Smooth muscle cell (in vitro differentiated cells): ENCODE data around the gene ID4. TPM values are rescaled to one million over a fixed set of nuclear protein-coding genes. Genes with fewer than 3 reads are reported as not detected.

Experiments
- DNase-seq: peaks from one replicate; lab custom pipeline; 2025; ENCODE audit not compliant: unreplicated experiment; lab: John Stamatoyannopoulos, UW
- H2AFZ ChIP-seq: fragments of 200-600 bp; sonication (generic); 2 replicates; pipeline ENCODE4 v1.6.0; 2016; ENCODE audit warnings: antibody characterized with exemption, low read depth, mild to moderate bottlenecking
- H3F3A ChIP-seq: fragments of 200-600 bp; sonication (generic); 2 replicates; pipeline ENCODE4 v1.6.0; 2017; ENCODE audit warnings: antibody characterized with exemption, low read depth
- H3K27ac ChIP-seq: fragments of 200-600 bp; sonication (generic); 2 replicates; pipeline ENCODE4 v1.5.1; 2016; ENCODE audit warnings: low read depth, mild to moderate bottlenecking
- H3K27me3 ChIP-seq: fragments of 200-600 bp; sonication (generic); 2 replicates; pipeline ENCODE4 v1.6.1; 2016; ENCODE audit warnings: low read depth, mild to moderate bottlenecking
- H3K36me3 ChIP-seq: fragments of 200-600 bp; sonication (generic); 2 replicates; pipeline ENCODE4 v1.5.1; 2016; ENCODE audit warnings: low read depth
- H3K4me1 ChIP-seq: fragments of 200-600 bp; sonication (generic); 2 replicates; pipeline ENCODE4 v1.5.1; 2016; ENCODE audit warnings: low read depth
- H3K4me2 ChIP-seq: fragments of 200-600 bp; sonication (generic); 2 replicates; pipeline ENCODE4 v1.6.0; 2016; ENCODE audit warnings: mild to moderate bottlenecking
- H3K4me3 ChIP-seq: fragments of 200-600 bp; sonication (generic); 2 replicates; pipeline ENCODE4 v1.5.1; 2016; ENCODE audit warnings: mild to moderate bottlenecking
- H3K79me2 ChIP-seq: fragments of 200-600 bp; sonication (generic); 2 replicates; pipeline ENCODE4 v1.6.0; 2016; ENCODE audit warnings: low read depth, mild to moderate bottlenecking
- H3K9ac ChIP-seq: fragments of 200-600 bp; sonication (generic); 2 replicates; pipeline ENCODE4 v1.6.0; 2016; ENCODE audit warnings: low read depth
- H3K9me3 ChIP-seq: fragments of 200-600 bp; sonication (generic); replicated peaks from 2 replicates; pipeline ENCODE4 v1.5.1; 2016; ENCODE audit warnings: low read depth
- H4K20me1 ChIP-seq: fragments of 200-600 bp; sonication (generic); 2 replicates; pipeline ENCODE4 v1.6.0; 2016; ENCODE audit warnings: low read depth
- WGBS: methylation state at CpG from one replicate; pipeline ENCODE4 v1.1.7; 2016; ENCODE audit warnings: low lambda C conversion rate; 5-methylcytosine and 5-hydroxymethylcytosine counted together
- polyA plus RNA-seq: library from polyadenylated mRNA; unstranded; fragments of >200 nt; fragmentation: Nextera tagmentation; extraction: Ambion mirVana; gene quantifications from 2 replicates; pipeline ENCODE4 v1.2.1, GENCODE V29; 2016
- total RNA-seq: library from RNA; depleted of rRNA; stranded (reverse); fragments of >200 nt; gene quantifications from 2 replicates; pipeline ENCODE4 v1.2.3, GENCODE V29; 2014
- TF ChIP-seq, protein P1 (sequence below): fragments of 200-600 bp; sonication (generic); IDR thresholded peaks from 2 replicates; pipeline ENCODE4 v1.5.1; 2017; ENCODE audit warnings: borderline replicate concordance, mild to moderate bottlenecking, antibody characterized with exemption; ENCODE audit not compliant: insufficient read depth, poor library complexity, severe bottlenecking

The ID4 gene
- total and polyA plus RNA-seq, 2 experiments from 2014 or later: 123 to 181 TPM

DNA sequence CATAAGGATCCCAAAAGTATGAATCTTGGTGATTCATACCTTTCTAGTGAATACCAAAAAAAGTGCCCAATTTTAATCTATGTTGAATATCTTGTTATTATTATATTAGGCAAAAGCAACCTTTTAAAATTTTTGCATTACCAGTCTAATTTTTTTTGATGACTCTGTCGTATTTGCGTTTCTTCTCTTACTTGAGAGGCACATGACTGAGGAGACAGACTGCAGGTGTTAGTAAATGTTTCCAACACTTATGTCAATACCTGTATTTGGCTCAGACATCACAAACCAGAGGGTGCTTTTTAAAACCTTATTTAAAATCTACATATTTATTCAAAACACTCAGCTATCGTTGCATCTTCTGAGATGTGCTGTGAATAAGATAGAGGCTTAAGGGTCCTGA, 27.1 kb downstream of the ID4 start:
- 93% methylated on average over 3 of the region's 3 CpGs for WGBS

DNA sequence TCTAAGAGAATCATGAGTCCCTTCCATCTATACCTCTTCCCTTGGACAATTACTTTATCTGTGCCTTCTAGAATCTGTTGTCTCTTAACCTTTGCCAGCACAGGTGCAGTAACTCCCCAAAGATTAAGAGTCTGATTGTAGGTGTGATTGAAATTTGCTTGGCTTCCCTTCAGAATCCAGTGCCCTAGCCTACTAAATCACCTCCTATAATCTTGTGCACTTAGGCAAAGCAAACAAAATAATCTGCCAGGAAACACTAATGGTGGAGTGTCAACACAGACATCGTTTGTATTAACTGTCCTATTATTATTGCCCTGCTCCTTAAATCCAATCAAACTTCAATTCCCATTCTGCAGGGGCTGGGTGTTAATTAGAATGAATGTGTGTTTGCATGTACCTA, 28.0 kb downstream of the ID4 start:
- no peak overlapping the region for H3K27ac ChIP-seq
- H2AFZ ChIP-seq: no peak overlapping the region
- H4K20me1 ChIP-seq: no peaks in the 10 kb centered on the region
- no peaks in the 10 kb centered on the region for H3K79me2 ChIP-seq
- no peak overlapping the region for H3K9ac ChIP-seq
- H3K4me2 ChIP-seq: no peak overlapping the region
- H3F3A ChIP-seq: no peaks in the 10 kb centered on the region
- no peaks in the 10 kb centered on the region for H3K9me3 ChIP-seq
- H3K36me3 ChIP-seq: no peaks in the 10 kb centered on the region
- peaks cover 3% of the 10 kb centered on the region for H3K4me1 ChIP-seq
- H3K4me3 ChIP-seq: no peak overlapping the region
- TF ChIP-seq, protein P1, sequence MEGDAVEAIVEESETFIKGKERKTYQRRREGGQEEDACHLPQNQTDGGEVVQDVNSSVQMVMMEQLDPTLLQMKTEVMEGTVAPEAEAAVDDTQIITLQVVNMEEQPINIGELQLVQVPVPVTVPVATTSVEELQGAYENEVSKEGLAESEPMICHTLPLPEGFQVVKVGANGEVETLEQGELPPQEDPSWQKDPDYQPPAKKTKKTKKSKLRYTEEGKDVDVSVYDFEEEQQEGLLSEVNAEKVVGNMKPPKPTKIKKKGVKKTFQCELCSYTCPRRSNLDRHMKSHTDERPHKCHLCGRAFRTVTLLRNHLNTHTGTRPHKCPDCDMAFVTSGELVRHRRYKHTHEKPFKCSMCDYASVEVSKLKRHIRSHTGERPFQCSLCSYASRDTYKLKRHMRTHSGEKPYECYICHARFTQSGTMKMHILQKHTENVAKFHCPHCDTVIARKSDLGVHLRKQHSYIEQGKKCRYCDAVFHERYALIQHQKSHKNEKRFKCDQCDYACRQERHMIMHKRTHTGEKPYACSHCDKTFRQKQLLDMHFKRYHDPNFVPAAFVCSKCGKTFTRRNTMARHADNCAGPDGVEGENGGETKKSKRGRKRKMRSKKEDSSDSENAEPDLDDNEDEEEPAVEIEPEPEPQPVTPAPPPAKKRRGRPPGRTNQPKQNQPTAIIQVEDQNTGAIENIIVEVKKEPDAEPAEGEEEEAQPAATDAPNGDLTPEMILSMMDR: no peak
- WGBS: 44% methylated on average over 1 of the region's 1 CpG
- no peaks in the 10 kb centered on the region for H3K27me3 ChIP-seq
- no peak for DNase-seq

More for the DNA sequence above, 27.1 kb downstream of the ID4 start:
- H3K4me1 ChIP-seq: peaks cover 3% of the 10 kb centered on the region
- no peaks in the 10 kb centered on the region for H3K36me3 ChIP-seq
- H3K9me3 ChIP-seq: no peaks in the 10 kb centered on the region
- H3K4me3 ChIP-seq: no peak overlapping the region
- H3F3A ChIP-seq: no peaks in the 10 kb centered on the region
- no peak overlapping the region for H3K9ac ChIP-seq
- TF ChIP-seq, protein P1: no peak
- H3K27me3 ChIP-seq: no peaks in the 10 kb centered on the region
- no peak overlapping the region for H3K4me2 ChIP-seq
- H2AFZ ChIP-seq: no peak overlapping the region
- no peaks in the 10 kb centered on the region for H3K79me2 ChIP-seq
- no peaks in the 10 kb centered on the region for H4K20me1 ChIP-seq
- H3K27ac ChIP-seq: no peak overlapping the region
- DNase-seq: no peak

DNA sequence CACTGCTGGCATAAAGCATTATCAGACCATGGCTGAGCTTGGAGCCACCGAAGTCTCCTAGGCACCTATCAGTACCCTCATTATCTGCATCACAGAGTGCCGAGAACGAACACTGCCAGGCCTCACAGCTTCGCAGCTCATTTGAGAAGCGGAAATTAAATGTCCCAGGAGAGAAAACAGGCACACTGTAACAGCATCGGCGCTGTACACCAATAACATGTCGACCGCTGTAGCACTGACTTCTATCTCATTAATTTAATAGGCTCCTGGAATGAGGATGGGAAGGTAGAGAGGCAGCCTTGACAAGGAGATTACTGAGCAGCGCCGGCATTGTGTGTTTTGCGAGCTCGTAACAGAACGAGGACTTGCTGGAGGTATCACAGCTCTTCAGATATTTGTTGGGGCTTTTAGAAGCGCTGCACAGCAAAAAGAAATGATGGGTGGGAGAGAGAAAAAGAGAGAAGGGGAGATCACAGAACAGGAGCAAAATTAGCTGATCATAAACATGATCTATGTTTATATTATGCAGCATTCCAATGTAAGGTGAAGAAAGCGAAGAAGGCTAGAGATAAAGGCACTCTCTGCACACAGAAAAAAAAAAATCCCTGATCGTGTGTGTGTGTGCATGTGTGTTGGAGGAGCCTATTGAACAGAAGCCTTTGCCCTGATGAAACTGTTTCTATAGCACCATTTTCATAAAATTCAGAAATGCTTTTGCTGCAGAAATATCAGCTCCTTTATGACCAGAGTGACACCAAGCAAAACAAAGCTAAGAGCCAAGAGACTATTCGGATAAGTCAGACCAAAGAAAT, 29.2 kb downstream of the ID4 start:
- no peaks in the 10 kb centered on the region for H3K9me3 ChIP-seq
- peaks cover 3% of the 10 kb centered on the region for H3K4me1 ChIP-seq
- no peak overlapping the region for H3K4me3 ChIP-seq
- H4K20me1 ChIP-seq: no peaks in the 10 kb centered on the region
- peak overlapping the region; percentile 31 for H3K27ac ChIP-seq
- TF ChIP-seq, protein P1: no peak
- H3K36me3 ChIP-seq: no peaks in the 10 kb centered on the region
- peak overlapping the region; percentile 53 for H2AFZ ChIP-seq
- H3K27me3 ChIP-seq: no peaks in the 10 kb centered on the region
- no peaks in the 10 kb centered on the region for H3F3A ChIP-seq
- H3K9ac ChIP-seq: no peak overlapping the region
- no peak for DNase-seq
- H3K4me2 ChIP-seq: peak overlapping the region; percentile 71
- 32% methylated on average over 18 of the region's 18 CpGs for WGBS
- no peaks in the 10 kb centered on the region for H3K79me2 ChIP-seq
